Measurements from ENCODE around the gene PROSER2.
"Not testable (repeated sequence)": the region's sequence is repeated elsewhere in the genome, so short reads cannot be mapped to it uniquely, and the experiment has no call there.

PROSER2 gene

GRCh38 chr10:11837372-11838161 is 14.4 kb downstream of the PROSER2 start:
- FAIRE-seq, result no peak

GRCh38 chr10:11838298-11838852 is 15.2 kb downstream of the PROSER2 start:
- FAIRE-seq, result no peak

GRCh38 chr10:11841375-11841774 is 18.2 kb downstream of the PROSER2 start:
- no peak for FAIRE-seq

- FAIRE-seq, result no peak
These were observed 19.3 kb downstream of the PROSER2 start for GRCh38 chr10:11842411-11842810.

GRCh38 chr10:11845113-11845512 is 22.0 kb downstream of the PROSER2 start:
- no peak for FAIRE-seq

GRCh38 chr10:11846542-11846941 is 23.4 kb downstream of the PROSER2 start:
- no peak for FAIRE-seq

- no peak for FAIRE-seq
These were observed 26.1 kb downstream of the PROSER2 start for GRCh38 chr10:11849277-11849676.

GRCh38 chr10:11849911-11850310 is 26.8 kb downstream of the PROSER2 start:
- no peak for FAIRE-seq

GRCh38 chr10:11851910-11852309 is 28.8 kb downstream of the PROSER2 start:
- FAIRE-seq, result no peak

- FAIRE-seq, result not testable (repeated sequence)
These were observed 29.5 kb downstream of the PROSER2 start for GRCh38 chr10:11852637-11853036.

- no peak for FAIRE-seq
These were observed 30.3 kb downstream of the PROSER2 start for GRCh38 chr10:11853468-11853867.

- no peak for FAIRE-seq
These were observed 31.1 kb downstream of the PROSER2 start for GRCh38 chr10:11854301-11854700.

- no peak for FAIRE-seq
These were observed 32.9 kb downstream of the PROSER2 start for GRCh38 chr10:11856089-11856488.

GRCh38 chr10:11856678-11857077 is 33.5 kb downstream of the PROSER2 start:
- no peak for FAIRE-seq

GRCh38 chr10:11858093-11858492 is 34.9 kb downstream of the PROSER2 start:
- FAIRE-seq, result no peak

- FAIRE-seq, result no peak
These were observed 38.2 kb downstream of the PROSER2 start for GRCh38 chr10:11861341-11861740.

GRCh38 chr10:11861811-11862428 is 38.8 kb downstream of the PROSER2 start:
- FAIRE-seq, result no peak

- FAIRE-seq, result no peak
These were observed 40.4 kb downstream of the PROSER2 start for GRCh38 chr10:11863353-11864109.

- FAIRE-seq, result no peak
These were observed 41.6 kb downstream of the PROSER2 start for GRCh38 chr10:11864727-11865126.

- FAIRE-seq, result no peak
These were observed 42.4 kb downstream of the PROSER2 start for GRCh38 chr10:11865561-11865960.

GRCh38 chr10:11866199-11866925 is 43.2 kb downstream of the PROSER2 start:
- no peak for FAIRE-seq

GRCh38 chr10:11869219-11869618 is 46.1 kb downstream of the PROSER2 start:
- FAIRE-seq, result no peak

Data from colon (tissue), 2 donors.